ENCODE results near the gene BABAM2. TPM values are rescaled to one million over a fixed set of nuclear protein-coding genes. Genes with fewer than 3 reads are reported as not detected.

Gene BABAM2
- total and polyA plus RNA-seq, 2 experiments from 2014 or later: 17.8 to 21.5 TPM

GRCh38 chr2:28311660-28312249, 421.2 kb downstream of the BABAM2 start:
- no peak overlapping the region for H3K4me2 ChIP-seq
- Mint-ChIP-seq H3K9me3 (no peaks in the 10 kb centered on the region), H3K27me3 (ENCODE audit: insufficient read depth, low read depth, poor library complexity) (peaks cover 4% of the 10 kb centered on the region), H3K36me3 (ENCODE audit: low read depth) (no peaks in the 10 kb centered on the region; the same call in 2 of the 3 replicates), H3K4me3 (no peak overlapping the region), H3K27ac (no peak overlapping the region), H3K4me1 (peaks cover 10% of the 10 kb centered on the region; the same call in 2 of the 3 replicates)
- H3K27me3 ChIP-seq (ENCODE audit: insufficient read depth): no peaks in the 10 kb centered on the region
- H3K36me3 ChIP-seq (ENCODE audit: insufficient read depth): no peaks in the 10 kb centered on the region; the same call in 1 of the 2 replicates
- H3K79me2 ChIP-seq (replicated peaks; ENCODE audit: insufficient read depth): no peaks in the 10 kb centered on the region
- H3K4me1 ChIP-seq (ENCODE audit: insufficient read depth): no peaks in the 10 kb centered on the region
- no peak for DNase-seq (ENCODE audit: low spot score)
- no peak for TF ChIP-seq CREB1 (CRISPR knock-in tag; IDR thresholded peaks at IDR 0.05; ENCODE audit: low read depth)
- TF ChIP-seq ZNF114 (CRISPR knock-in tag; IDR thresholded peaks at IDR 0.05): no peak
- H2AFZ ChIP-seq: no peak overlapping the region
- H4K20me1 ChIP-seq (replicated peaks; ENCODE audit: insufficient read depth): no peaks in the 10 kb centered on the region
- H3F3A ChIP-seq (replicated peaks; ENCODE audit: low read depth): no peaks in the 10 kb centered on the region
- no peaks in the 10 kb centered on the region for H3K9me2 ChIP-seq (ENCODE audit: insufficient read depth)
- no peak overlapping the region for H3K27ac ChIP-seq (ENCODE audit: low read depth)
- no peak overlapping the region for H3K4me3 ChIP-seq
- ATAC-seq: no peak

GRCh38 chr2:28312307-28313219, 422.0 kb downstream of the BABAM2 start:
- H3K36me3 ChIP-seq (ENCODE audit: insufficient read depth): no peaks in the 10 kb centered on the region; the same call in 1 of the 2 replicates
- TF ChIP-seq NANOG (IDR thresholded peaks at IDR 0.05; ENCODE audit: borderline replicate concordance) (no peak), POLR2AphosphoS5 (IDR thresholded peaks at IDR 0.05; ENCODE audit: low read depth) (no peak), CTCF (conservative IDR thresholded peaks at IDR 0.05; ENCODE audit: low read depth in 2 of 2) (no peak), JUNB (IDR thresholded peaks at IDR 0.05; ENCODE audit: unreplicated experiment) (no peak), ZNF114 (CRISPR knock-in tag; IDR thresholded peaks at IDR 0.05) (no peak), EZH2phosphoT487 (IDR thresholded peaks at IDR 0.05; ENCODE audit: unreplicated experiment) (no peak), CREB1 (CRISPR knock-in tag; IDR thresholded peaks at IDR 0.05; ENCODE audit: low read depth) (no peak), STAT1 (IDR thresholded peaks at IDR 0.05; ENCODE audit: unreplicated experiment) (no peak)
- H3F3A ChIP-seq (replicated peaks; ENCODE audit: low read depth): no peaks in the 10 kb centered on the region
- Mint-ChIP-seq H3K4me1 (peaks cover 10% of the 10 kb centered on the region; the same call in 2 of the 3 replicates), H3K9me3 (no peaks in the 10 kb centered on the region), H3K27ac (no peak overlapping the region), H3K4me3 (no peak overlapping the region), H3K27me3 (ENCODE audit: insufficient read depth, low read depth, poor library complexity) (peaks cover 3% of the 10 kb centered on the region), H3K36me3 (ENCODE audit: low read depth) (no peaks in the 10 kb centered on the region; the same call in 2 of the 3 replicates)
- H3K79me2 ChIP-seq (replicated peaks; ENCODE audit: insufficient read depth): no peaks in the 10 kb centered on the region
- no peaks in the 10 kb centered on the region for H3K27me3 ChIP-seq (ENCODE audit: insufficient read depth)
- no peaks in the 10 kb centered on the region for H4K20me1 ChIP-seq (replicated peaks; ENCODE audit: insufficient read depth)
- H3K27ac ChIP-seq (ENCODE audit: low read depth): no peak overlapping the region
- H3K9me2 ChIP-seq (ENCODE audit: insufficient read depth): no peaks in the 10 kb centered on the region
- ATAC-seq (no peak), DNase-seq (ENCODE audit: low spot score) (no peak)
- H3K4me2 ChIP-seq: no peak overlapping the region
- no peak overlapping the region for H2AFZ ChIP-seq
- H3K4me1 ChIP-seq (ENCODE audit: insufficient read depth): no peaks in the 10 kb centered on the region
- H3K4me3 ChIP-seq: no peak overlapping the region
